Measurements from ENCODE around the gene VMP1. TPM values are rescaled to one million over a fixed set of nuclear protein-coding genes. Genes with fewer than 3 reads are reported as not detected.
A peak's percentile ranks its signal among the peaks of the same experiment; 100 is the strongest.

VMP1 gene
- total and polyA plus RNA-seq, 2 of the 4 experiments (the other 2 are of a cell fraction), result 89.8 to 197 TPM

DNA sequence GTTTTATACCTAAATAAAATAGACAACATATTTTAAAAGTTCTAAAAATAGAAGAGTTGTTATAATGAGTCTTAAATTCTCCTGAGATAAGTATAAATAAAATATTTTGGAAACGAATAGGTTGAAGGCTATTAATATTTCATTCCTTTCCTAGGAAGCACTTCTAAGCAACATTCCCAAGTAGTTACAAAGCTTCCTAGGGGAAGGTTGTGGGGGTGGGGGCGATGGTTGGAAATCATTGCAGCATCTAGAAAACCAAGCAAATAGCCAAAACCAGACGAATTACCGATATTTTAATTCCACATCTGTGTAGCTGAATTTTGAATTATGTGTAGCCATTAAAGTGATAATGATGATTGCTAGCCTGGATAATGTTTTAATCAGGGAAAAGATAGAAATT is 27.1 kb upstream of the VMP1 start:
- Histone ChIP-seq H3K4me2 (ENCODE audit: low read depth, low read length) (no peak overlapping the region), H2AK9ac (replicated peaks; ENCODE audit: low read depth, low read length, poor library complexity) (no peak overlapping the region), H3K27ac (ENCODE audit: insufficient read depth, low read length) (no peak overlapping the region), H2BK120ac (ENCODE audit: low read depth, low read length) (no peak overlapping the region), H3K9me3 (ENCODE audit: control insufficient read depth, insufficient read depth, low read length) (no peaks in the 10 kb centered on the region), H3K4ac (ENCODE audit: low read depth, low read length) (no peak overlapping the region), H3K27me3 (ENCODE audit: control insufficient read depth, insufficient read depth, low read length) (no peaks in the 10 kb centered on the region), H4K5ac (ENCODE audit: low read depth, low read length) (no peak overlapping the region), H4K8ac (ENCODE audit: low read depth in 2 of 2, low read length in 2 of 2) (no peak overlapping the region), H2AK5ac (ENCODE audit: low read depth, low read length) (no peak overlapping the region), H2BK15ac (ENCODE audit: low read depth, low read length) (no peak overlapping the region), H4K91ac (ENCODE audit: insufficient read depth, low read depth, low read length) (no peak overlapping the region), H2BK20ac (ENCODE audit: low read depth, low read length) (no peak overlapping the region), H4K20me1 (ENCODE audit: insufficient read depth, low read length) (no peaks in the 10 kb centered on the region; the same call in 1 of the 2 replicates), H3K9ac (ENCODE audit: low read depth, low read length) (no peak overlapping the region), H2BK5ac (ENCODE audit: low read depth, low read length, poor library complexity, severe bottlenecking) (peak overlapping the region; percentile 82), H3K4me3 (ENCODE audit: insufficient read depth, low read depth, low read length) (no peak overlapping the region), H3K18ac (ENCODE audit: low read depth, low read length) (no peak overlapping the region), H3K14ac (replicated peaks; ENCODE audit: low read depth, low read length) (no peak overlapping the region), H3K79me1 (ENCODE audit: low read depth in 1 of 2, low read length in 2 of 2) (peaks cover 27 to 68% of the 10 kb centered on the region in 2 experiments), H2AFZ (replicated peaks; ENCODE audit: low read length, poor library complexity) (no peak overlapping the region), H3K36me3 (ENCODE audit: control insufficient read depth, insufficient read depth, low read length) (peaks cover 64% of the 10 kb centered on the region), H3K23ac (ENCODE audit: low read depth, low read length) (no peak overlapping the region), H3K4me1 (ENCODE audit: control insufficient read depth, insufficient read depth, low read length) (peaks cover 7% of the 10 kb centered on the region), H3K56ac (ENCODE audit: extremely low read depth, insufficient read depth, low read length) (no peak overlapping the region), H3K9me1 (ENCODE audit: insufficient read depth, low read length) (peaks cover 3% of the 10 kb centered on the region; the same call in 1 of the 2 replicates)
- no TSS peak for BruUV-seq (replicated peaks)
- WGBS, 2 experiments (ENCODE audit: extremely low coverage in 2 of 2, insufficient read length in 1 of 2), result no CpG with 5 or more reads among the region's 4 CpGs
- in situ Hi-C loops (cut with MboI; ENCODE audit: low sequenced_read_pairs) (loop anchor here (10.0 kb wide), 1 partner anchor 374 kb away; no protein-coding TSS in a partner anchor), dilution Hi-C loops (cut with HindIII; ENCODE audit: low sequenced_read_pairs, unreplicated experiment) (no loop called here), intact Hi-C loops (cut with micrococcal nuclease) (loop anchor here (1.0 kb wide), 1 partner anchor 8 kb away; no protein-coding TSS in a partner anchor)
- TF ChIP-seq CEBPB (IDR thresholded peaks at IDR 0.05; ENCODE audit: low read depth, low read length), result peak; percentile 63; the same call in 1 of the 2 replicates
- TF ChIP-seq, protein P1, sequence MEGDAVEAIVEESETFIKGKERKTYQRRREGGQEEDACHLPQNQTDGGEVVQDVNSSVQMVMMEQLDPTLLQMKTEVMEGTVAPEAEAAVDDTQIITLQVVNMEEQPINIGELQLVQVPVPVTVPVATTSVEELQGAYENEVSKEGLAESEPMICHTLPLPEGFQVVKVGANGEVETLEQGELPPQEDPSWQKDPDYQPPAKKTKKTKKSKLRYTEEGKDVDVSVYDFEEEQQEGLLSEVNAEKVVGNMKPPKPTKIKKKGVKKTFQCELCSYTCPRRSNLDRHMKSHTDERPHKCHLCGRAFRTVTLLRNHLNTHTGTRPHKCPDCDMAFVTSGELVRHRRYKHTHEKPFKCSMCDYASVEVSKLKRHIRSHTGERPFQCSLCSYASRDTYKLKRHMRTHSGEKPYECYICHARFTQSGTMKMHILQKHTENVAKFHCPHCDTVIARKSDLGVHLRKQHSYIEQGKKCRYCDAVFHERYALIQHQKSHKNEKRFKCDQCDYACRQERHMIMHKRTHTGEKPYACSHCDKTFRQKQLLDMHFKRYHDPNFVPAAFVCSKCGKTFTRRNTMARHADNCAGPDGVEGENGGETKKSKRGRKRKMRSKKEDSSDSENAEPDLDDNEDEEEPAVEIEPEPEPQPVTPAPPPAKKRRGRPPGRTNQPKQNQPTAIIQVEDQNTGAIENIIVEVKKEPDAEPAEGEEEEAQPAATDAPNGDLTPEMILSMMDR (conservative IDR thresholded peaks at IDR 0.05; ENCODE audit: low read depth, low read length), result no peak
- POLR2A ChIA-PET (ENCODE audit: unreplicated experiment), result no interaction called here
- CTCF ChIA-PET, result interaction anchor here (0.9 kb wide), 1 partner anchor 9 kb away, joined by 3 read pairs; no protein-coding TSS in a partner anchor
- DNase-seq (peak; percentile 65), ATAC-seq (ENCODE audit: low read depth) (peak; percentile 66)

All from IMR-90 (cell line).